Testis (tissue), 3 donors: ENCODE results near the gene VGLL2. TPM values are rescaled to one million over a fixed set of nuclear protein-coding genes. Genes with fewer than 3 reads are reported as not detected.
"Not testable (repeated sequence)": the region's sequence is repeated elsewhere in the genome, so short reads cannot be mapped to it uniquely, and the experiment has no call there.

Experiments used
- DNase-seq: peaks from one replicate; pipeline ENCODE4 v3.0.0-alpha.2; 2019
- H3K27ac ChIP-seq, 2 donors: fragments of 200-600 bp; sonication (generic); one replicate each; pipeline ENCODE4 v1.5.1; 2019
- H3K27me3 ChIP-seq: fragments of 200-600 bp; sonication (generic); one replicate; pipeline ENCODE4 v1.5.1; 2019
- H3K36me3 ChIP-seq: fragments of 200-600 bp; sonication (generic); one replicate; pipeline ENCODE4 v1.5.1; 2017; ENCODE audit warnings: low read depth; ENCODE audit errors: missing control alignments
- H3K4me1 ChIP-seq: fragments of 200-600 bp; sonication (generic); one replicate; pipeline ENCODE4 v1.5.1; 2019
- H3K4me3 ChIP-seq, 2 donors: fragments of 200-600 bp; sonication (generic); one replicate each; pipeline ENCODE4 v1.5.1; 2017 to 2019
- H3K9me3 ChIP-seq: fragments of 200-600 bp; sonication (generic); one replicate; pipeline ENCODE4 v1.5.1; 2017
- CTCF ChIP-seq, 3 experiments: fragments of 450-650 bp in 2 of 3; fragments of 200-600 bp in 1 of 3; sonication (generic) in 1 of 3; IDR thresholded peaks; one replicate each; pipeline ENCODE4 v1.5.1; 2016 to 2019; ENCODE audit warnings: antibody characterized with exemption in 3 of 3, mild to moderate bottlenecking in 2 of 3, moderate library complexity in 1 of 3
- POLR2A ChIP-seq: fragments of 450-650 bp; IDR thresholded peaks from one replicate; pipeline ENCODE4 v1.6.1; 2017; ENCODE audit warnings: antibody characterized with exemption, mild to moderate bottlenecking, moderate library complexity
- WGBS, 2 donors: methylation state at CpG; one replicate each; pipeline ENCODE4 v1.1.5; 2018; 5-methylcytosine and 5-hydroxymethylcytosine counted together
- intact Hi-C: fragments of 100-400 bp; cut with DNase I; formaldehyde crosslinking; loops from one replicate; pipeline ENCODE4 v1.15.1; 2023; ENCODE audit warnings: low total_unique reads
- polyA plus RNA-seq: library from polyadenylated mRNA; stranded (reverse); fragments of 350-450 nt; fragmentation: Illumina TruSeq; extraction: RNeasy Lipid Tissue Mini Kit (QIAGEN cat#74804); gene quantifications from one replicate; pipeline ENCODE4 v1.2.3, GENCODE V29; 2014; ENCODE audit warnings: low read depth, low replicate concordance; ENCODE audit not compliant: insufficient read depth
- total RNA-seq, 2 donors: library from RNA; depleted of rRNA; stranded (reverse); fragments of >200 nt; gene quantifications; one replicate each; pipeline ENCODE4 v1.2.3, GENCODE V29; 2016

Gene VGLL2
- total and polyA plus RNA-seq, 3 donors from 2014 or later, result 1.7 TPM

- no peak for DNase-seq
- WGBS, 2 donors, result 74 to 79% methylated on average over 2 of the region's 2 CpGs
- no peaks in the 10 kb centered on the region for H3K27me3 ChIP-seq
- H3K4me1 ChIP-seq, result no peaks in the 10 kb centered on the region
- H3K9me3 ChIP-seq, result no peaks in the 10 kb centered on the region
- H3K4me3 ChIP-seq, result no peak overlapping the region
- H3K27ac ChIP-seq, result no peak overlapping the region
- no peak for TF ChIP-seq POLR2A
- TF ChIP-seq CTCF (IDR thresholded peaks at IDR 0.05), result no peak
- intact Hi-C loops, result no loop called here
- H3K36me3 ChIP-seq, result no peaks in the 10 kb centered on the region
Observed at GRCh38 chr6:117237561-117237960, 27.8 kb upstream of the VGLL2 start.

GRCh38 chr6:117244571-117244970, 20.8 kb upstream of the VGLL2 start:
- H3K27ac ChIP-seq, DNase-seq, H3K4me1 ChIP-seq, H3K9me3 ChIP-seq, H3K36me3 ChIP-seq, intact Hi-C loops, H3K27me3 ChIP-seq, H3K4me3 ChIP-seq: not testable (repeated sequence)
- WGBS, 2 donors, result 57 to 72% methylated on average over 13 of the region's 13 CpGs

GRCh38 chr6:117244979-117245378, 20.4 kb upstream of the VGLL2 start:
- 64 to 85% methylated on average over 17 to 19 of the region's 20 CpGs for WGBS, 2 donors
- DNase-seq, H3K9me3 ChIP-seq, H3K36me3 ChIP-seq, H3K4me3 ChIP-seq, H3K27ac ChIP-seq, H3K27me3 ChIP-seq, intact Hi-C loops, H3K4me1 ChIP-seq: not testable (repeated sequence)

- Histone ChIP-seq H3K27ac (no peak overlapping the region), H3K27me3 (no peaks in the 10 kb centered on the region), H3K4me3 (no peak overlapping the region), H3K36me3 (no peaks in the 10 kb centered on the region), H3K9me3 (no peaks in the 10 kb centered on the region), H3K4me1 (no peaks in the 10 kb centered on the region)
- intact Hi-C loops, result no loop called here
- 74 to 89% methylated on average over 2 of the region's 2 CpGs for WGBS, 2 donors
- TF ChIP-seq POLR2A, result no peak
- TF ChIP-seq CTCF (IDR thresholded peaks at IDR 0.05), result no peak
- DNase-seq, result no peak
Observed at GRCh38 chr6:117253785-117254184, 11.6 kb upstream of the VGLL2 start.

- H3K4me1 ChIP-seq, result peaks cover 11% of the 10 kb centered on the region
- no peak overlapping the region for H3K27ac ChIP-seq
- DNase-seq, result no peak
- H3K9me3 ChIP-seq, result no peaks in the 10 kb centered on the region
- H3K4me3 ChIP-seq, result no peak overlapping the region
- WGBS, 2 donors, result 15% methylated on average over 8 of the region's 8 CpGs
- no peaks in the 10 kb centered on the region for H3K27me3 ChIP-seq
- TF ChIP-seq CTCF (IDR thresholded peaks at IDR 0.05) (no peak), POLR2A (no peak)
- H3K36me3 ChIP-seq, result no peaks in the 10 kb centered on the region
- intact Hi-C loops, result no loop called here
Observed at GRCh38 chr6:117262799-117263198, 2.6 kb upstream of the VGLL2 start.

- no peak overlapping the region for H3K4me3 ChIP-seq
- no peaks in the 10 kb centered on the region for H3K9me3 ChIP-seq
- no peak for DNase-seq
- no peaks in the 10 kb centered on the region for H3K36me3 ChIP-seq
- no peak overlapping the region for H3K27ac ChIP-seq
- intact Hi-C loops, result no loop called here
- 3 to 5% methylated on average over 15 to 18 of the region's 27 CpGs for WGBS, 2 donors
- no peaks in the 10 kb centered on the region for H3K27me3 ChIP-seq
- no peak for TF ChIP-seq CTCF (IDR thresholded peaks at IDR 0.05)
- TF ChIP-seq POLR2A, result no peak
- H3K4me1 ChIP-seq, result peaks cover 11% of the 10 kb centered on the region
Observed at GRCh38 chr6:117263353-117263927, 1.9 kb upstream of the VGLL2 start.
